WTC11 (cell line): ENCODE results near the gene CA10. TPM values are rescaled to one million over a fixed set of nuclear protein-coding genes. Genes with fewer than 3 reads are reported as not detected.

ENCODE experiments used
- ATAC-seq: fragments of 200-7000 bp; cut with Tn5 transposase; 2 replicates; pipeline ENCODE4 v1.10.0; 2021; ENCODE audit warnings: mild to moderate bottlenecking, moderate library complexity
- CTCF ChIA-PET: fragments of 300-600 bp; sonication (Branson Sonifier 250); formaldehyde crosslinking; loops from one replicate; lab custom pipeline; 2021; ENCODE audit warnings: antibody characterized with exemption; lab: Charles Lee
- POLR2A ChIA-PET: fragments of 350-600 bp; sonication (Branson Sonifier 250); formaldehyde crosslinking; loops from one replicate; lab custom pipeline; 2021; ENCODE audit warnings: antibody characterized with exemption; lab: Charles Lee
- DNase-seq: peaks from one replicate; pipeline ENCODE4 v3.0.0; 2021; ENCODE audit warnings: low spot score
- H3K27ac Mint-ChIP-seq: 2 replicates; pipeline ENCODE4 v1.8.0; 2021; ENCODE audit warnings: mixed read lengths
- H3K27me3 Mint-ChIP-seq: 2 replicates; pipeline ENCODE4 v1.8.0; 2021; ENCODE audit warnings: low read depth, mild to moderate bottlenecking, moderate library complexity, mixed read lengths
- H3K36me3 Mint-ChIP-seq: 2 replicates; pipeline ENCODE4 v1.8.0; 2021; ENCODE audit warnings: mixed read lengths
- H3K4me1 Mint-ChIP-seq: 2 replicates; pipeline ENCODE4 v1.8.0; 2022; ENCODE audit warnings: mixed read lengths
- H3K4me3 Mint-ChIP-seq: 2 replicates; pipeline ENCODE4 v1.8.0; 2021; ENCODE audit warnings: mild to moderate bottlenecking, moderate library complexity, mixed read lengths
- H3K9me3 Mint-ChIP-seq: 2 replicates; pipeline ENCODE4 v1.8.0; 2021; ENCODE audit warnings: mixed read lengths
- CREB1 ChIP-seq: sonication (generic); formaldehyde crosslinking; IDR thresholded peaks from 2 replicates; pipeline ENCODE4 v1.8.0; 2023; ENCODE audit warnings: mild to moderate bottlenecking, missing genetic modification reagents
- ELF4 ChIP-seq: sonication (generic); formaldehyde crosslinking; IDR thresholded peaks from 2 replicates; pipeline ENCODE4 v1.8.1; 2022; ENCODE audit warnings: low read depth, mild to moderate bottlenecking, moderate library complexity, missing genetic modification reagents
- ETV6 ChIP-seq: sonication (generic); formaldehyde crosslinking; IDR thresholded peaks from 2 replicates; pipeline ENCODE4 v1.8.1; 2022; ENCODE audit warnings: mild to moderate bottlenecking, missing genetic modification reagents
- FOXK1 ChIP-seq: sonication (generic); formaldehyde crosslinking; IDR thresholded peaks from 2 replicates; pipeline ENCODE4 v1.8.0; 2022; ENCODE audit warnings: mild to moderate bottlenecking, moderate library complexity, missing genetic modification reagents
- GABPB1 ChIP-seq: sonication (generic); formaldehyde crosslinking; IDR thresholded peaks from 2 replicates; pipeline ENCODE4 v1.8.1; 2023; ENCODE audit warnings: mild to moderate bottlenecking, missing genetic modification reagents
- GTF2I ChIP-seq: fragments of 250-450 bp; sonication (Bioruptor Pico); conservative IDR thresholded peaks from 2 replicates; pipeline ENCODE4 v1.4.0; 2021; ENCODE audit warnings: mild to moderate bottlenecking
- HMGA2 ChIP-seq: fragments of 250-450 bp; sonication (Bioruptor Pico); IDR thresholded peaks from 2 replicates; pipeline ENCODE4 v1.4.0; 2021; ENCODE audit warnings: mild to moderate bottlenecking, moderate library complexity
- JUN ChIP-seq: sonication (generic); formaldehyde crosslinking; IDR thresholded peaks from 2 replicates; pipeline ENCODE4 v1.8.0; 2023; ENCODE audit warnings: mild to moderate bottlenecking, missing genetic modification reagents
- MXD4 ChIP-seq: fragments of 250-450 bp; sonication (Bioruptor Pico); IDR thresholded peaks from 2 replicates; pipeline ENCODE4 v1.8.0; 2021; ENCODE audit warnings: mild to moderate bottlenecking, moderate library complexity, borderline replicate concordance
- SOX15 ChIP-seq: fragments of 250-450 bp; sonication (Bioruptor Pico); IDR thresholded peaks from 2 replicates; pipeline ENCODE4 v1.9.0; 2021; ENCODE audit warnings: mild to moderate bottlenecking
- TEAD1 ChIP-seq: sonication (generic); formaldehyde crosslinking; IDR thresholded peaks from 2 replicates; pipeline ENCODE4 v1.8.0; 2022; ENCODE audit warnings: mild to moderate bottlenecking, missing genetic modification reagents
- TEAD4 ChIP-seq: sonication (generic); formaldehyde crosslinking; IDR thresholded peaks from 2 replicates; pipeline ENCODE4 v1.8.0; 2022; ENCODE audit warnings: mild to moderate bottlenecking, missing genetic modification reagents
- ZNF121 ChIP-seq: sonication (generic); formaldehyde crosslinking; IDR thresholded peaks from 2 replicates; pipeline ENCODE4 v1.8.0; 2023; ENCODE audit warnings: missing genetic modification reagents
- ZNF317 ChIP-seq: sonication (generic); formaldehyde crosslinking; IDR thresholded peaks from 2 replicates; pipeline ENCODE4 v1.8.1; 2023; ENCODE audit warnings: low read depth, mild to moderate bottlenecking, moderate library complexity, missing genetic modification reagents, borderline replicate concordance
- total RNA-seq: library from RNA; stranded (reverse); gene quantifications from 3 replicates; pipeline ENCODE4 v1.2.3, GENCODE V29; 2021
- TF ChIP-seq, protein P1 (sequence below): sonication (generic); formaldehyde crosslinking; IDR thresholded peaks from 2 replicates; pipeline ENCODE4 v1.8.1; 2023; ENCODE audit warnings: mild to moderate bottlenecking, missing genetic modification reagents, moderate library complexity
- TF ChIP-seq, protein P2 (sequence below): sonication (generic); formaldehyde crosslinking; IDR thresholded peaks from 2 replicates; pipeline ENCODE4 v1.8.1; 2023; ENCODE audit warnings: mild to moderate bottlenecking, moderate library complexity, missing genetic modification reagents
- TF ChIP-seq, protein P3 (sequence below): sonication (generic); formaldehyde crosslinking; IDR thresholded peaks from 2 replicates; pipeline ENCODE4 v1.8.0; 2022; ENCODE audit warnings: mild to moderate bottlenecking, missing genetic modification reagents
- TF ChIP-seq, protein P4 (sequence below): sonication (generic); formaldehyde crosslinking; IDR thresholded peaks from 2 replicates; pipeline ENCODE4 v1.8.1; 2023; ENCODE audit warnings: mild to moderate bottlenecking, missing genetic modification reagents, moderate library complexity
- TF ChIP-seq, protein P5 (sequence below): sonication (generic); formaldehyde crosslinking; IDR thresholded peaks from 2 replicates; pipeline ENCODE4 v1.8.0; 2022; ENCODE audit warnings: mild to moderate bottlenecking, missing genetic modification reagents
- TF ChIP-seq, protein P6 (sequence below): sonication (generic); formaldehyde crosslinking; IDR thresholded peaks from 2 replicates; pipeline ENCODE4 v1.8.0; 2022; ENCODE audit warnings: mild to moderate bottlenecking, missing genetic modification reagents

CA10 gene
- total RNA-seq, 1 experiment from 2014 or later = 0.90 TPM

DNA sequence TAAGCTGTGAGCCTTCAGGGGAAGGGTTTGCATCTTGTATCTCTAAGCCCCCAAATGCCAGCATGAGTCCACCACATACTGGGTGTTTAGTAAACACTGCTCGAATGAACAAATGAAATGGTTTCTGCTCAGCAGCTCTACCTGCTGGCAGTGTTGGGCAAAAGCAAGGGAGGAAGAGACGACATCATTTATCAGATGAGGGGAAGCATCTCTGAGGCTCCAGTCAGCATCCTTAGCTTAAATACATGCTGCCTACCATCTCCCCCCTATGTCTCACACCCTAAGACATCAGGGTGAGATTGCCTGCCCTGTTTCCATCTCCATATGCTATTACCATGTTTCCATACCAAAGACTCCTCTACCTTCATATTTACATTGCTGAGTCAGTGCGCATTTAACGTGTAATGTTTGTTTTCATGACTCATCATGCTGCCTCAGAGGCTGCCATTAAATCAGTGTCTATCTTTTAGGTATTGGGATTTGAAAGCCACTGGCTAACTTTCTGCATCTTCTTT, 518.3 kb downstream of the CA10 start:
- Mint-ChIP-seq H3K36me3 (no peaks in the 10 kb centered on the region; the same call in 1 of the 2 replicates), H3K9me3 (peaks cover 22% of the 10 kb centered on the region), H3K4me1 (peaks cover 24% of the 10 kb centered on the region), H3K27ac (no peak overlapping the region), H3K4me3 (no peak overlapping the region), H3K27me3 (no peaks in the 10 kb centered on the region)
- TF ChIP-seq CREB1 (CRISPR knock-in tag) (no peak), FOXK1 (CRISPR knock-in tag) (peak; percentile 46; the same call in 1 of the 2 replicates)
- POLR2A ChIA-PET = no interaction called here
- DNase-seq = peak; percentile 42
- CTCF ChIA-PET = interaction anchor here (0.6 to 2.5 kb wide), 13 partner anchors 9 to 341 kb away, joined by 3 to 16 read pairs (median 4); no protein-coding TSS in a partner anchor
- peak; percentile 89 for ATAC-seq

DNA sequence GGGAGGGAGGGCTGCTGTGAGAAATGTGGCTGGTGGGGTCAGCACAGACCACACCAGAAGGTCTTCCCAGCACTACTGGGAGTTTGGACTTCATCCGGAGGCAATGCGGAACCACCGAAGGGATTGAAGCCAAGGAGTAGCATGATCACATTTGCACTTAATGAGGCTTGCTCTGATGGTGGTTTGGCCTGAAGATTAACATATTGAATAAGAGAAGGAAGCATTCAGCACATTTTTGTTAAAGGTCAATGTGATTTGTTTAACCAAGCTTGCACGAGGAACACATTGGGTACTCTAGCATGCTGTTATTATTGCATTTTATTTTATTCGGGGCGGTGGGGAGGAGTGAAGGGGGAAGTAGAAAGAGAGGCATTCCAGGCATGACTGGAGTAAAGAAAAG, 519.5 kb downstream of the CA10 start:
- Mint-ChIP-seq H3K4me3 (no peak overlapping the region), H3K9me3 (peaks cover 21% of the 10 kb centered on the region), H3K4me1 (peaks cover 24% of the 10 kb centered on the region), H3K27ac (no peak overlapping the region), H3K27me3 (no peaks in the 10 kb centered on the region), H3K36me3 (no peaks in the 10 kb centered on the region; the same call in 1 of the 2 replicates)
- DNase-seq = no peak
- ATAC-seq = no peak
- ChIA-PET POLR2A (no interaction called here), CTCF (interaction anchor here (1.0 to 2.5 kb wide), 3 partner anchors 15 to 151 kb away, joined by 3 to 13 read pairs (median 8); no protein-coding TSS in a partner anchor)
- TF ChIP-seq, protein P1, sequence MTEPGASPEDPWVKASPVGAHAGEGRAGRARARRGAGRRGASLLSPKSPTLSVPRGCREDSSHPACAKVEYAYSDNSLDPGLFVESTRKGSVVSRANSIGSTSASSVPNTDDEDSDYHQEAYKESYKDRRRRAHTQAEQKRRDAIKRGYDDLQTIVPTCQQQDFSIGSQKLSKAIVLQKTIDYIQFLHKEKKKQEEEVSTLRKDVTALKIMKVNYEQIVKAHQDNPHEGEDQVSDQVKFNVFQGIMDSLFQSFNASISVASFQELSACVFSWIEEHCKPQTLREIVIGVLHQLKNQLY = no peak
- TF ChIP-seq, protein P2, sequence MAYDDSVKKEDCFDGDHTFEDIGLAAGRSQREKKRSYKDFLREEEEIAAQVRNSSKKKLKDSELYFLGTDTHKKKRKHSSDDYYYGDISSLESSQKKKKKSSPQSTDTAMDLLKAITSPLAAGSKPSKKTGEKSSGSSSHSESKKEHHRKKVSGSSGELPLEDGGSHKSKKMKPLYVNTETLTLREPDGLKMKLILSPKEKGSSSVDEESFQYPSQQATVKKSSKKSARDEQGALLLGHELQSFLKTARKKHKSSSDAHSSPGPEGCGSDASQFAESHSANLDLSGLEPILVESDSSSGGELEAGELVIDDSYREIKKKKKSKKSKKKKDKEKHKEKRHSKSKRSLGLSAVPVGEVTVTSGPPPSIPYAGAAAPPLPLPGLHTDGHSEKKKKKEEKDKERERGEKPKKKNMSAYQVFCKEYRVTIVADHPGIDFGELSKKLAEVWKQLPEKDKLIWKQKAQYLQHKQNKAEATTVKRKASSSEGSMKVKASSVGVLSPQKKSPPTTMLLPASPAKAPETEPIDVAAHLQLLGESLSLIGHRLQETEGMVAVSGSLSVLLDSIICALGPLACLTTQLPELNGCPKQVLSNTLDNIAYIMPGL (CRISPR knock-in tag) = no peak
- TF ChIP-seq GTF2I (CRISPR knock-in tag) (no peak), ZNF317 (CRISPR knock-in tag) (no peak), ELF4 (no peak), ZNF121 (CRISPR knock-in tag) (no peak), GABPB1 (CRISPR knock-in tag) (no peak)

DNA sequence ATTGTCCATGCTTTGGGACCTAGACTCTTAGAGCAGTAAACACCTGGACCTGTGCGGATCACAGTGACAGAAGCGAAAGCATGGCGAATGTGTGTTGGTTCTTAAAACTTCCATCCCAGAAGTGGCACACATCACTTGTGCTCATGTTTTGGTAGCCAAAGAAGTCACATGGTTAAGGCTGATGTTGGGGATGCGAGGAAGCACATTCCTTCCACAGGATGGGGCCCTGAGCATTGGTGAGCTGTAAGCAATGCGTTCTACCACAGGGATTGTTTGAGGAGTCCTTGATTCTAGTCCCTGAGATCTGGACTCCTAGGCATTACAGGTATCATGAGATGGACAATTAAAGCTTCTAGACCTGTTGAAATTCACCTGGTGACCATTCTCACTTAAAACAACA, 522.2 kb downstream of the CA10 start:
- ChIA-PET CTCF (interaction anchor here (0.5 to 1.3 kb wide), 14 partner anchors 16 to 338 kb away, joined by 3 to 6 read pairs (median 4); no protein-coding TSS in a partner anchor), POLR2A (no interaction called here)
- H3K27me3 Mint-ChIP-seq = no peaks in the 10 kb centered on the region
- peaks cover 36% of the 10 kb centered on the region for H3K9me3 Mint-ChIP-seq
- peaks cover 24% of the 10 kb centered on the region for H3K4me1 Mint-ChIP-seq
- no peaks in the 10 kb centered on the region; the same call in 1 of the 2 replicates for H3K36me3 Mint-ChIP-seq
- ATAC-seq (peak; percentile 79), DNase-seq (peak; percentile 22)
- no peak overlapping the region for H3K27ac Mint-ChIP-seq
- TF ChIP-seq, protein P3, sequence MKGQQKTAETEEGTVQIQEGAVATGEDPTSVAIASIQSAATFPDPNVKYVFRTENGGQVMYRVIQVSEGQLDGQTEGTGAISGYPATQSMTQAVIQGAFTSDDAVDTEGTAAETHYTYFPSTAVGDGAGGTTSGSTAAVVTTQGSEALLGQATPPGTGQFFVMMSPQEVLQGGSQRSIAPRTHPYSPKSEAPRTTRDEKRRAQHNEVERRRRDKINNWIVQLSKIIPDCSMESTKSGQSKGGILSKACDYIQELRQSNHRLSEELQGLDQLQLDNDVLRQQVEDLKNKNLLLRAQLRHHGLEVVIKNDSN = peak; percentile 64; the same call in 1 of the 2 replicates
- TF ChIP-seq TEAD1 (CRISPR knock-in tag) = peak; percentile 98; the same call in 1 of the 2 replicates
- TF ChIP-seq TEAD4 (CRISPR knock-in tag) = peak; percentile 90; the same call in 1 of the 2 replicates
- TF ChIP-seq HMGA2 (CRISPR knock-in tag) = no peak
- TF ChIP-seq, protein P4, sequence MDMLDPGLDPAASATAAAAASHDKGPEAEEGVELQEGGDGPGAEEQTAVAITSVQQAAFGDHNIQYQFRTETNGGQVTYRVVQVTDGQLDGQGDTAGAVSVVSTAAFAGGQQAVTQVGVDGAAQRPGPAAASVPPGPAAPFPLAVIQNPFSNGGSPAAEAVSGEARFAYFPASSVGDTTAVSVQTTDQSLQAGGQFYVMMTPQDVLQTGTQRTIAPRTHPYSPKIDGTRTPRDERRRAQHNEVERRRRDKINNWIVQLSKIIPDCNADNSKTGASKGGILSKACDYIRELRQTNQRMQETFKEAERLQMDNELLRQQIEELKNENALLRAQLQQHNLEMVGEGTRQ = peak; percentile 64
- TF ChIP-seq, all 79 proteins: peak for 4
- no peak overlapping the region for H3K4me3 Mint-ChIP-seq

DNA sequence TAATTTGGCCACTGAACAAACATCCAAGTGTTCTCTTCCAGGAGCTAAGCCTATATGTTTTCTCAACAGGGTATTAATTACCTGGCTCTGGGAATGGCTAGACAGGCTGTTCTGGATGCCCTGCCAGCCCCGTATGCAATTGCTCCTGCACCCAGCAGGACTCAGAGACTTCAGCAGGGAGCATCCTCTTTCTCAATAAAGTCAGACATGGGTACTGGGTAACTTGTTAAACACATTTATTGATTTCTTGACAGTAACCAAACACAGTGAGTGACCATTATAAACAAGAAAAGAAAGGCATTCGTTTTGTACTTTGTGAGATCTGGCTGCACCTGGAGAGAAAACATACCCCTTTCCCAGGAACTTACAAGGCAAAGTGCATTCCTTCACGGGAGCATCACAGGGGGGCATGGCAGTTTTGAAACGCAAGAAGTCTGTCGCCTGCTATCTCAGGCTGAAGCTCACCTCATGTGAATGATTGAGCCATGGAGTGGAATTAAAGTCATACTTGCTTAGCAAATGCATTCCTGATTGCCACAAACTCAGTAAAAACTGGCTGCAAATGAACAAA, 528.3 kb downstream of the CA10 start:
- TF ChIP-seq ETV6 (CRISPR knock-in tag) = no peak
- TF ChIP-seq JUN (CRISPR knock-in tag) = no peak
- TF ChIP-seq, protein P5, sequence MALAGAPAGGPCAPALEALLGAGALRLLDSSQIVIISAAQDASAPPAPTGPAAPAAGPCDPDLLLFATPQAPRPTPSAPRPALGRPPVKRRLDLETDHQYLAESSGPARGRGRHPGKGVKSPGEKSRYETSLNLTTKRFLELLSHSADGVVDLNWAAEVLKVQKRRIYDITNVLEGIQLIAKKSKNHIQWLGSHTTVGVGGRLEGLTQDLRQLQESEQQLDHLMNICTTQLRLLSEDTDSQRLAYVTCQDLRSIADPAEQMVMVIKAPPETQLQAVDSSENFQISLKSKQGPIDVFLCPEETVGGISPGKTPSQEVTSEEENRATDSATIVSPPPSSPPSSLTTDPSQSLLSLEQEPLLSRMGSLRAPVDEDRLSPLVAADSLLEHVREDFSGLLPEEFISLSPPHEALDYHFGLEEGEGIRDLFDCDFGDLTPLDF = no peak
- TF ChIP-seq, protein P1 = no peak
- TF ChIP-seq SOX15 (CRISPR knock-in tag) = no peak
- no peak for TF ChIP-seq MXD4 (CRISPR knock-in tag)
- TF ChIP-seq, protein P6, sequence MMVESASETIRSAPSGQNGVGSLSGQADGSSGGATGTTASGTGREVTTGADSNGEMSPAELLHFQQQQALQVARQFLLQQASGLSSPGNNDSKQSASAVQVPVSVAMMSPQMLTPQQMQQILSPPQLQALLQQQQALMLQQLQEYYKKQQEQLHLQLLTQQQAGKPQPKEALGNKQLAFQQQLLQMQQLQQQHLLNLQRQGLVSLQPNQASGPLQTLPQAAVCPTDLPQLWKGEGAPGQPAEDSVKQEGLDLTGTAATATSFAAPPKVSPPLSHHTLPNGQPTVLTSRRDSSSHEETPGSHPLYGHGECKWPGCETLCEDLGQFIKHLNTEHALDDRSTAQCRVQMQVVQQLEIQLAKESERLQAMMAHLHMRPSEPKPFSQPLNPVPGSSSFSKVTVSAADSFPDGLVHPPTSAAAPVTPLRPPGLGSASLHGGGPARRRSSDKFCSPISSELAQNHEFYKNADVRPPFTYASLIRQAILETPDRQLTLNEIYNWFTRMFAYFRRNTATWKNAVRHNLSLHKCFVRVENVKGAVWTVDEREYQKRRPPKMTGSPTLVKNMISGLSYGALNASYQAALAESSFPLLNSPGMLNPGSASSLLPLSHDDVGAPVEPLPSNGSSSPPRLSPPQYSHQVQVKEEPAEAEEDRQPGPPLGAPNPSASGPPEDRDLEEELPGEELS (CRISPR knock-in tag) = no peak
- TF ChIP-seq, all 79 proteins: peak for 0
- Mint-ChIP-seq H3K4me1 (peaks cover 6% of the 10 kb centered on the region), H3K36me3 (peaks cover 3% of the 10 kb centered on the region; the same call in 1 of the 2 replicates), H3K4me3 (no peak overlapping the region), H3K27ac (no peak overlapping the region), H3K27me3 (no peaks in the 10 kb centered on the region; the same call in 1 of the 2 replicates), H3K9me3 (peaks cover 36% of the 10 kb centered on the region)
- POLR2A ChIA-PET = no interaction called here
- ATAC-seq = no peak
- DNase-seq = no peak
- CTCF ChIA-PET = no interaction called here
